Natural killer cell (primary cell): ENCODE data around the gene UQCRC1. TPM values are rescaled to one million over a fixed set of nuclear protein-coding genes. Genes with fewer than 3 reads are reported as not detected.

Experiments
- ATAC-seq, 3 donors: fragments of 150-1000 bp in 2 of 3; fragments of 200-7000 bp in 1 of 3; cut with Tn5 transposase; 1 replicate in 1 of 3; 2 replicates in 2 of 3; pipeline ENCODE4 v1.10.0; 2021; ENCODE audit warnings: mild to moderate bottlenecking in 2 of 3, moderate library complexity in 2 of 3
- DNase-seq, 2 donors: peaks; one replicate each; pipeline versions ENCODE4 v3.0.0 to v3.0.0-alpha.2; 2013 to 2021; ENCODE audit warnings: mixed read lengths in 1 of 2
- H3K27ac ChIP-seq: one replicate; pipeline ENCODE4 v1.5.1; 2013; ENCODE audit warnings: mild to moderate bottlenecking, low read length
- H3K27me3 ChIP-seq: one replicate; pipeline ENCODE4 v1.6.1; 2013; ENCODE audit warnings: low read length; ENCODE audit not compliant: control insufficient read depth, insufficient read depth
- H3K36me3 ChIP-seq: one replicate; pipeline ENCODE4 v1.6.1; 2013; ENCODE audit warnings: low read length; ENCODE audit not compliant: control insufficient read depth, insufficient read depth
- H3K4me1 ChIP-seq: one replicate; pipeline ENCODE4 v1.6.1; 2013; ENCODE audit warnings: low read length; ENCODE audit not compliant: control insufficient read depth, insufficient read depth
- H3K4me3 ChIP-seq: one replicate; pipeline ENCODE4 v1.5.1; 2013; ENCODE audit warnings: low read length
- H3K9me3 ChIP-seq: one replicate; pipeline ENCODE4 v1.6.1; 2013; ENCODE audit warnings: low read length; ENCODE audit not compliant: control insufficient read depth, insufficient read depth
- H3K27ac Mint-ChIP-seq, 2 donors: one replicate each; pipeline ENCODE4 v1.8.0; 2022; ENCODE audit warnings: mild to moderate bottlenecking in 2 of 2, mixed read lengths in 2 of 2, moderate library complexity in 1 of 2
- H3K27me3 Mint-ChIP-seq, 2 donors: one replicate each; pipeline ENCODE4 v1.8.0; 2022; ENCODE audit warnings: low read depth in 2 of 2, mixed read lengths in 2 of 2
- H3K36me3 Mint-ChIP-seq: one replicate; pipeline ENCODE4 v1.8.0; 2022; ENCODE audit warnings: mixed read lengths
- H3K4me1 Mint-ChIP-seq, 2 donors: one replicate each; pipeline ENCODE4 v1.8.0; 2022; ENCODE audit warnings: mixed read lengths in 2 of 2
- H3K4me3 Mint-ChIP-seq: one replicate; pipeline ENCODE4 v1.8.0; 2022; ENCODE audit warnings: mild to moderate bottlenecking, moderate library complexity, mixed read lengths
- H3K9me3 Mint-ChIP-seq, 2 donors: one replicate each; pipeline ENCODE4 v1.8.0; 2022; ENCODE audit warnings: mixed read lengths in 2 of 2
- WGBS: methylation state at CpG from one replicate; pipeline ENCODE4 v1.1.7; 2013; ENCODE audit warnings: missing lambda C conversion rate; ENCODE audit not compliant: insufficient coverage; 5-methylcytosine and 5-hydroxymethylcytosine counted together
- intact Hi-C: fragments of 100-400 bp; cut with micrococcal nuclease; formaldehyde crosslinking; loops from one replicate; pipeline ENCODE4 v1.14.2; 2022
- total RNA-seq, 4 donors: library from RNA; stranded (reverse); fragments of 120-200 nt in 1 of 4; gene quantifications; one replicate each; pipeline versions ENCODE4 v1.2.3 to v1.2.4, GENCODE V29; 2013 to 2022
- TF ChIP-seq, protein P1 (sequence below): fragments of 200-600 bp; IDR thresholded peaks from one replicate; pipeline ENCODE4 v1.8.0; 2022; ENCODE audit warnings: antibody characterized with exemption

Gene UQCRC1
- total RNA-seq, 3 donors from 2014 or later (not counting 1 experiment from before 2014, with no cell fraction given) = 117 to 139 (median 124) TPM

DNA sequence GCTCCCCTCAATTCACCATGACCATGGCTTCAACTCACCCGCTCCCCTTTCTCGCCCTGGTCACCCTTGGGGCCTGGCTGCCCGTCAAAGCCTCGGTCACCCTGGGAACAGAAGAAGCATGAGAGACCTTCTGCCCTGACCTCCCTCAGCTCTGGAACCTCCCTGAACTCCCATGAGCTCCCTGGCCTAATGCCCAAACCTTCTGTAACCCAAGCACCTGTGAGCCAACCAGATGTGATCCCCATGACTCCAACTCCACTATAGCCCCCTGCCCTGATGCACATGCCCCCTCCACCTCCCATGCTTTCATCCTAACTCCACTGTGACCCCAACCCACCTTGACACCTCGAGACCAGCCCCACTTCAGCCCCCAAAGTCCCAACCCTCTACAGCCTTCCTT, 42.4 kb downstream of the UQCRC1 start:
- Histone ChIP-seq H3K9me3 (no peaks in the 10 kb centered on the region), H3K36me3 (no peaks in the 10 kb centered on the region), H3K27ac (no peak overlapping the region), H3K4me1 (peaks cover 30% of the 10 kb centered on the region), H3K4me3 (no peak overlapping the region), H3K27me3 (no peaks in the 10 kb centered on the region)
- Mint-ChIP-seq H3K9me3 (no peaks in the 10 kb centered on the region), H3K27ac (peak overlapping the region in 1 of 2 donors; percentile 94), H3K4me1 (peaks cover 8 to 32% of the 10 kb centered on the region in 2 donors), H3K27me3 (no peaks in the 10 kb centered on the region), H3K36me3 (no peaks in the 10 kb centered on the region), H3K4me3 (no peak overlapping the region)
- WGBS = 90% methylated on average over 5 of the region's 5 CpGs
- no peak for DNase-seq
- TF ChIP-seq, protein P1, sequence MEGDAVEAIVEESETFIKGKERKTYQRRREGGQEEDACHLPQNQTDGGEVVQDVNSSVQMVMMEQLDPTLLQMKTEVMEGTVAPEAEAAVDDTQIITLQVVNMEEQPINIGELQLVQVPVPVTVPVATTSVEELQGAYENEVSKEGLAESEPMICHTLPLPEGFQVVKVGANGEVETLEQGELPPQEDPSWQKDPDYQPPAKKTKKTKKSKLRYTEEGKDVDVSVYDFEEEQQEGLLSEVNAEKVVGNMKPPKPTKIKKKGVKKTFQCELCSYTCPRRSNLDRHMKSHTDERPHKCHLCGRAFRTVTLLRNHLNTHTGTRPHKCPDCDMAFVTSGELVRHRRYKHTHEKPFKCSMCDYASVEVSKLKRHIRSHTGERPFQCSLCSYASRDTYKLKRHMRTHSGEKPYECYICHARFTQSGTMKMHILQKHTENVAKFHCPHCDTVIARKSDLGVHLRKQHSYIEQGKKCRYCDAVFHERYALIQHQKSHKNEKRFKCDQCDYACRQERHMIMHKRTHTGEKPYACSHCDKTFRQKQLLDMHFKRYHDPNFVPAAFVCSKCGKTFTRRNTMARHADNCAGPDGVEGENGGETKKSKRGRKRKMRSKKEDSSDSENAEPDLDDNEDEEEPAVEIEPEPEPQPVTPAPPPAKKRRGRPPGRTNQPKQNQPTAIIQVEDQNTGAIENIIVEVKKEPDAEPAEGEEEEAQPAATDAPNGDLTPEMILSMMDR = no peak
- intact Hi-C loops = no loop called here
- no peak for ATAC-seq

DNA sequence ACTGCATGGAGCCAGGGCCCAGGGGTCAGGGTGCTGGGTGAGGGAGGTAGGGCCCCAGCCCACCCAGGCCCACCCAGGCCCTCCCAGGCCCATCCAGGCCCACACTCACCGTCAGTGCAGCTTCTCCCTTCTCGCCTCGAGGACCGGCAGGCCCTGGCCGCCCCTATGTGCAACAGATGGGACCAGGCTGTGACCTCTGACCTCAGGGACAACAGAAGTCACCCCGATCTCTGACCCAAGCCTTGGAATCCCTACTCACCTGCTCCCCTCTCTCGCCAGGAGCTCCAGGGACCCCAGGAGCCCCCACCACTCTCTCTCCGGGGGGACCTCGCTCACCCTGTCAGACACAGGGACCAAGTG, 43.1 kb downstream of the UQCRC1 start:
- Mint-ChIP-seq H3K9me3 (no peaks in the 10 kb centered on the region), H3K27ac (peak overlapping the region in 1 of 2 donors; percentile 94), H3K4me1 (peaks cover 8 to 32% of the 10 kb centered on the region in 2 donors), H3K36me3 (no peaks in the 10 kb centered on the region), H3K27me3 (no peaks in the 10 kb centered on the region), H3K4me3 (no peak overlapping the region)
- H3K9me3 ChIP-seq = no peaks in the 10 kb centered on the region
- ATAC-seq = no peak
- no peaks in the 10 kb centered on the region for H3K27me3 ChIP-seq
- peaks cover 31% of the 10 kb centered on the region for H3K4me1 ChIP-seq
- intact Hi-C loops = no loop called here
- WGBS = 94% methylated on average over 9 of the region's 9 CpGs
- no peak overlapping the region for H3K4me3 ChIP-seq
- TF ChIP-seq, protein P1 = no peak
- DNase-seq = no peak
- no peaks in the 10 kb centered on the region for H3K36me3 ChIP-seq
- no peak overlapping the region for H3K27ac ChIP-seq

DNA sequence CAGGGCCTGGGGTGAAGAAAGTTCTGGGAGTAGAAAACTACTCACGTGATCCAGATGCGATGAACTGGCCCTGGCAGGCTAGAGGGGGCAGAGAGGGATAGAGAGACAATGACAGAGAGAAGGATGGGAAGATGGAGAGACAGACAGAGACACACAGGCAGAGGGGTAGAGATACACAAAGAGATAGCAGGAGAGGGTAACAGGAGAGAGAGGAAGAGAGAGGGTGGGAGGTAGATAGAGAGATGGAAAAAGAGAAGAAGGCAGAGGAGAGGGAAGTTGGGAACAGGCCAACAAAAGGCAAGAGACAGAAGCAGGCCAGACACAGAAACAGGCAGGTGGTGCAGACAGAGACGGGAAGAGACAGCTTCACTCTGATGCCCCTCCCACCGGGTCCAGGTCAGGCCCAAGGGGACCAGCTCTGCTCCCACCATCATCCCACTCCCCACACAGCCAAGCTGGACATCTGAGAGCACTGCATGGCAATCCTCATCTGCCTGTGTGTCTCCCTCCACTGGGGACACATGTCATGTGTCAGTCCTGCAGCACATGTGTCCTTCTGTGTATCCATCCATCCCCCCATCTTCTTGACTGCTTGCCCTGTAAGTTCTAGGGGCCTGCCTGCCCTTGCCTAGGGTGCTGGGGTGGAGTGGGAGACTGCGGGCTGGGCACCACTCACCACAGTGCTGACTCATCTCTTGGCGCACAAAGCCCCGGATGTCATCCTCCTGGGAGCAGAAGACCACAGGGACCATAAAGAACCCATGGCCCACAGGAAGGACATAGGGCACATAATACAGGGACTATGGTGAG, 43.6 kb downstream of the UQCRC1 start:
- ATAC-seq (no peak), DNase-seq (no peak)
- Histone ChIP-seq H3K36me3 (no peaks in the 10 kb centered on the region), H3K27ac (no peak overlapping the region), H3K9me3 (no peaks in the 10 kb centered on the region), H3K4me3 (no peak overlapping the region), H3K27me3 (no peaks in the 10 kb centered on the region), H3K4me1 (peaks cover 36% of the 10 kb centered on the region)
- intact Hi-C loops = loop anchor here (2.0 kb wide), 1 partner anchor 43 kb away; the partner anchor contains the start of gene UQCRC1
- Mint-ChIP-seq H3K9me3 (no peaks in the 10 kb centered on the region), H3K27ac (peak overlapping the region in 1 of 2 donors; percentile 94), H3K27me3 (no peaks in the 10 kb centered on the region), H3K4me1 (peaks cover 8 to 32% of the 10 kb centered on the region in 2 donors), H3K36me3 (no peaks in the 10 kb centered on the region), H3K4me3 (no peak overlapping the region)
- WGBS = 54% methylated on average over 7 of the region's 7 CpGs
- TF ChIP-seq, protein P1 = no peak
